CD4-positive, alpha-beta T cell treated with Interleukin-17A for 1 hour (primary cell): ENCODE data around the gene ATG9B.
"Not testable (repeated sequence)": the region's sequence is repeated elsewhere in the genome, so short reads cannot be mapped to it uniquely, and the experiment has no call there.

Experiments used
- DNase-seq: peaks from one replicate; pipeline ENCODE4 v3.0.0-alpha.2; 2020

ATG9B gene

GRCh38 chr7:151035026-151035717, 10.9 kb upstream of the ATG9B start:
- no peak for DNase-seq

GRCh38 chr7:151034312-151035025, 10.2 kb upstream of the ATG9B start:
- no peak for DNase-seq

- no peak for DNase-seq
These were observed 9.6 kb upstream of the ATG9B start for GRCh38 chr7:151033864-151034249.

GRCh38 chr7:151032936-151033863, 8.9 kb upstream of the ATG9B start:
- no peak for DNase-seq

GRCh38 chr7:151031011-151031410, 6.7 kb upstream of the ATG9B start:
- DNase-seq: no peak

- DNase-seq: no peak
These were observed 4.7 kb upstream of the ATG9B start for GRCh38 chr7:151028948-151029501.

- DNase-seq: peak; percentile 100
These were observed 4.0 kb upstream of the ATG9B start, which contains the start of gene ABCB8 for GRCh38 chr7:151028131-151028947. ABCB8 (plus strand) TSS chr7:151028450; CDS start chr7:151028516, 66 bp downstream.

- not testable (repeated sequence) for DNase-seq
These were observed 3.4 kb upstream of the ATG9B start for GRCh38 chr7:151027728-151028130.

- DNase-seq: not testable (repeated sequence)
These were observed 2.8 kb upstream of the ATG9B start for GRCh38 chr7:151026771-151027727.

GRCh38 chr7:151025924-151026671, 1.8 kb upstream of the ATG9B start:
- DNase-seq: no peak

GRCh38 chr7:151023232-151023631, 1.1 kb downstream of the ATG9B start:
- no peak for DNase-seq

- DNase-seq: no peak
These were observed 4.1 kb downstream of the ATG9B start for GRCh38 chr7:151020231-151020630.

- DNase-seq: no peak
These were observed 5.2 kb downstream of the ATG9B start for GRCh38 chr7:151019130-151019447.

- DNase-seq: peak; percentile 47
These were observed 5.7 kb downstream of the ATG9B start for GRCh38 chr7:151018421-151019129.

GRCh38 chr7:151017953-151018420, 6.3 kb downstream of the ATG9B start:
- peak; percentile 83 for DNase-seq

- no peak for DNase-seq
These were observed 6.8 kb downstream of the ATG9B start for GRCh38 chr7:151017370-151017952.

GRCh38 chr7:151016942-151017341, 7.4 kb downstream of the ATG9B start:
- DNase-seq: no peak

GRCh38 chr7:151016505-151016904, 7.8 kb downstream of the ATG9B start:
- no peak for DNase-seq

GRCh38 chr7:151015967-151016366, 8.3 kb downstream of the ATG9B start:
- DNase-seq: no peak
